Upper lobe of left lung (tissue), 4 donors: ENCODE data around the gene CRACDL.

Experiments
- POLR2A ChIP-seq, 4 donors: fragments of 450-650 bp; IDR thresholded peaks; one replicate each; pipeline ENCODE4 v1.5.1; 2016 to 2017; ENCODE audit warnings: antibody characterized with exemption in 4 of 4, mild to moderate bottlenecking in 2 of 4
- POLR2AphosphoS5 ChIP-seq, 2 donors: sonication (generic); formaldehyde crosslinking; IDR thresholded peaks; one replicate each; pipeline ENCODE4 v1.5.1; 2017; ENCODE audit warnings: antibody characterized with exemption in 2 of 2

DNA sequence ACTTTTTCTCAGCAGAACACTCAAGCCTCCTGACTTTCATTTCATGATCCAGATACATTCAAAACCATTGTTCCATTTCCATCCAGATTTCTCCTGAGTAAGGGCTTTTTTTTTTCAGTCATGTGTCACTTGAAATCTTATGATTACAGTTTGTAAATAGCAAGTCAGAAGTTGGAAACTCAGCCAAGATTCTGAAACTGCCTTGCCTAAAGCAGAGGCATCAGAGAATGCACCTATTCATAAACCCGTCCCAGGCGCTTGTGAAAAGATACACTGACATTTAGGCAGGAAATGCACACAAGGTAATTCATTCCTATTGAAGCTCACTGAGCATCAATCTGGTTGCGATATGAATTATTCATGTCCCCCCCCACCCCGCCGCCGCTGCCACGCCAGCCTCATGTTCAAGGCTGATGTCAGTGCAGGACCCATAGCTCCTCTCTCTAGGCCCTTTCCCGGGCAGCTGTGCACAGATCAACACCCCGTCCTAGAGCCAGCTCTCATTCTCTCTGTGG, 174.7 kb downstream of the CRACDL start:
- TF ChIP-seq POLR2A (IDR thresholded peaks at IDR 0.05), result peak in 1 of 4 donors; percentile 6
- TF ChIP-seq POLR2AphosphoS5 (IDR thresholded peaks at IDR 0.05), result no peak
